Superior temporal gyrus (tissue), 1 donor: Measurements from ENCODE around the gene MBD4.
"Not testable (repeated sequence)": the region's sequence is repeated elsewhere in the genome, so short reads cannot be mapped to it uniquely, and the experiment has no call there.

Experiments used
- DNase-seq: peaks from one replicate; pipeline ENCODE4 v3.0.0-alpha.2; 2016; ENCODE audit errors: extremely low spot score

The MBD4 gene

GRCh38 chr3:129439817-129440617 lies at the start of gene MBD4, which contains the start of gene IFT122:
Gene MBD4 (minus strand): TSS chr3:129439948. CDS start chr3:129439833, 115 bp downstream.
Gene IFT122 (plus strand): TSS chr3:129440224. CDS start chr3:129440331, 107 bp downstream.
- DNase-seq = peak; percentile 99

GRCh38 chr3:129489258-129489657 lies 49.5 kb upstream of the MBD4 start:
- peak; percentile 56 for DNase-seq

GRCh38 chr3:129487868-129488335 lies 48.2 kb upstream of the MBD4 start:
- not testable (repeated sequence) for DNase-seq

GRCh38 chr3:129487183-129487867 lies 47.6 kb upstream of the MBD4 start:
- no peak for DNase-seq

- no peak for DNase-seq
Measured at GRCh38 chr3:129486664-129487035, 46.9 kb upstream of the MBD4 start.

- peak; percentile 34 for DNase-seq
Measured at GRCh38 chr3:129485721-129486663, 46.2 kb upstream of the MBD4 start.

GRCh38 chr3:129485146-129485545 lies 45.4 kb upstream of the MBD4 start:
- not testable (repeated sequence) for DNase-seq

- no peak for DNase-seq
Measured at GRCh38 chr3:129483870-129484269, 44.1 kb upstream of the MBD4 start.

- no peak for DNase-seq
Measured at GRCh38 chr3:129482721-129483120, 43.0 kb upstream of the MBD4 start.

- no peak for DNase-seq
Measured at GRCh38 chr3:129481766-129482332, 42.1 kb upstream of the MBD4 start.

- DNase-seq = peak; percentile 45
Measured at GRCh38 chr3:129481225-129481765, 41.5 kb upstream of the MBD4 start.

GRCh38 chr3:129476586-129476985 lies 36.8 kb upstream of the MBD4 start:
- DNase-seq = no peak

GRCh38 chr3:129475863-129476262 lies 36.1 kb upstream of the MBD4 start:
- DNase-seq = no peak

- DNase-seq = no peak
Measured at GRCh38 chr3:129474984-129475804, 35.4 kb upstream of the MBD4 start.

GRCh38 chr3:129473769-129474152 lies 34.0 kb upstream of the MBD4 start:
- no peak for DNase-seq

- no peak for DNase-seq
Measured at GRCh38 chr3:129473067-129473768, 33.5 kb upstream of the MBD4 start.

- no peak for DNase-seq
Measured at GRCh38 chr3:129470861-129471260, 31.1 kb upstream of the MBD4 start.

GRCh38 chr3:129469026-129469425 lies 29.3 kb upstream of the MBD4 start:
- DNase-seq = no peak

- no peak for DNase-seq
Measured at GRCh38 chr3:129467932-129468331, 28.2 kb upstream of the MBD4 start.

- DNase-seq = peak; percentile 55
Measured at GRCh38 chr3:129463716-129464115, 24.0 kb upstream of the MBD4 start.
